Ramos (cell line): ENCODE data around the gene CPXM2.

Source experiments
- in situ Hi-C: fragments of 300-500 bp; cut with MboI; formaldehyde crosslinking; loops from one replicate; pipeline ENCODE4 v1.14.3; 2022; ENCODE audit warnings: low sequenced_read_pairs; ENCODE audit not compliant: unreplicated experiment

Gene CPXM2

DNA sequence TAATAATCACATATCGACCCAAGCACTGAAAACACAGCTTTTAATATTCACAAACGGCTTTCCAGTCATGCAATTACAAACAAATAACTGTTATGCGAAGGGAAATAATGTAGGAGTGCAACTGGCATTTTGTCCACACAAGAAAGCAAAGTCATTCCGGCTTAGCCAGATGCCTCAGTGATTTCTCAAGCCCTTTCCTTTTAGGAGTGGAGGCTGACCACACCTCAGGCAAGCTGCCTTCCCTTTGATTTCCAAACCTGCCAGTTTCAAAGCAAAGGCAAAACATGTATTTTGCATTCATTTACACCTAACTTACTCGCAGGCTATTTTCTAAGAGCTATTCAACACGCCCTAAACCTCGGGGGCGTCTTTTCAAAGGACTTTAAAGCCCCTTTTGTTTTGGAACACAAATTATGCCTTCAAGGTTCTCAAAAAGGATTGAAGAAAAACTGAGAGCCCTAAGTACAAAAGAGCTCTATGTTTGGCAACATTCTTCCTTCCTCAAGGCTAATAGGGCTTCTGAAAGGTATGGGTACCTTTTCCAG, 109.6 kb downstream of the CPXM2 start:
- in situ Hi-C loops: no loop called here

DNA sequence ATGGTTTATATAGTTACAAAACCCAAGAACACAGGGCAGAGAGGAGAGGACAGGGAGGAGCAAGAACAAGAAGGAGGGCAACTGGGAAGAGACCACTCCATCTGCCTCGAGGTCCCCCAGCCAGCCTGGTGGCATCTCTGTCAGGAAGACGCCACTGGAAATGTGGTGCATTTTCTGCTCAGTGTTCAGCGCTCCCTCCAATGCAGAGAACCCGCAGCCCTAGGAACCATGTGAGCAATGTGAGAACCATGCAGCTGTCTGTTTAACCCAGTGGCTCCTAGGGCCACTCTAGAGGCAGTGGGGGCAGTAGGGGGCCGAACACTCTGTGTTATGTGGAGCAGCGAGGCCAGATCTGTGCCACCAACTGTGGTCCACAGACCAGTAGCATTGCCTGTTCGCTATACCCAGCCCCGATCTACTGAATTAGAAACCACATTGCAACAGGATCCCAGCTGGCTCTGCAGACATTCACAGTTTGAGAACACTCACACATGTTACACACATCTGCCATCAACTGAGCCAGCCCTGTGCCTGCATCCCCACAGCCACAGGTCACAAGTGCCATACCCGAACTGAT, 110.2 kb downstream of the CPXM2 start:
- in situ Hi-C loops: no loop called here

DNA sequence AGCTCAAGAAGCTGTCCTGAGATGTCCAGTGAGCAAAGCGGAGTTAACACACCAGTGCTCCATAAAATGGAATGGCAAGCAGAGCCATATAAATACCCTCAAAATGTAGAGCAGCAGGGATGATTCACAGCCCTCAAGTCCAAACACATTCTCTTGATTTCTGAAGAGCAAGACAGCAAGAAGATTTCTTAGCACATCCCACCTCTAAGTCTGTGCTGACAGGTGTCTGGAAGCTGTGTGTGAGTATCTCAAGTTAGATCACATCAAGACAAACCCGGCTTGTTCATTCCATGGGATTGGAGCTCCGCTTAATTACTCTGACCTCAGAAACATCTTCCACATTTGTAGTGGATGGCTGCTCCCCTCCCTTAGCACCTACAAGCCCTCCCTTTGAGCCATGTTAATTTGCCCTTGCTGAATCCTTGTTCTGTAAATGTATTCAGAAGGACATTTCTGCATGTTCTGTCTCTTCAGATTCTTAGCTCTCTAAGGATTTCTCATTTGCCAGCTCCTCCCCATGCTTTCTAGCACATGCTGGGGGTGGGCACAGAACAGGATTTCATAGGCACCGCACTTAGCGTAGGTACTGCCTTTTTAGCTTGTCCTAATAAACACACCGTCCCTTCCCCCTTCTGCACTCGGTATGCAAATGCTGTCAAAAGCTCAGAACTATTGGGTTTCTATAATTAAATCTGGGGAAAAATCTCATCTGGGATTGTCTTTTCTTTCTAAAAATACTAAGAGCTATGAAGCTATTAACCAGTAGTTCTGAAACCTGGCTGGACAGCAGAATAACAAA, 112.7 kb downstream of the CPXM2 start:
- in situ Hi-C loops: no loop called here

DNA sequence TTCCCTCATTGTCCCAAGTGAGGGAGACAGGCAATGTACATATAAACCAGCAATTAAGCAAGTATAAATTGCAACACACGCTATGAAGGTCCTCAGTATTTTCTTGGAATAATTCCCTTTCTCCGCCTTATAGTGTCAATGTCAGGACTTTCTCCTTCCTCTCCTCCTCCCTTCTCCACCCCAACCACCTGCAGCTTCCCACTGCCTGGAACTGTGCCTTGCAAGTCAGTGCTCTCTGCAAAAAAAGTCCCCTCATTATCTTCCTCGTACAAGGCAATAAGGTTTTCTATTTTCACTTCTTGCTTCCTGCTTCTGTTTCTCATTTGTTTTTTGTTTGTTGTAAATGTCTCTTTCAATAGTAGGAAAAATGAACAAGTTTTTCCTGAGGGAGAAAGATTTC, 113.7 kb downstream of the CPXM2 start:
- in situ Hi-C loops: no loop called here

DNA sequence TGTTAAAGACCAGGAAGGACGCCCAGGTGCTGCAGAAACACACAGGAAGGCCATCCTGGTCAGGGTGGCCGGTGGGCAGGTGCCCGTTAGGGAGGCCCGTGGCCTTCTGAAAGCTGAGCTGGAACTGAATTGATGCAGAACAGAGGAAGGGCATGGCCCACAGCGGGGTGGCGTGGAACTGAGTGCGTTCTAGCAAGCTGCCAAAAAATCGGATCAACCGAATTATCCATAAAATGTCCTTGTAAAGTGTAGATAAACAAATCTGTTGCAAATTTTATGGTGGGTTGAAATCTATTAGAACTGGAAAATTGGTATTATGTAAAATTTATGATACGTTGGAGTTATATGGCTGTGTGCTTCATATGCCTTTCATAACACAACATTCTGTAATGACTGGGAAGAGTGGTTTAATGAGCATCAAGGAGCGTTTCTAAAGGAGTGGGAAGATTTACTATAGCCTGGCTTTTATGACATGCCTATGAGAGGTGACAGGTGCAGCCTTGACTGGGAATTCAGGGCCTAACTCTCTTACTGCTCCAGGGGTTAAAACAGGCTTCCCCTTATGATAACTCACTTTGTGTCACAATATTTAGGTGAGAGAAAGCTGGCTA, 117.4 kb downstream of the CPXM2 start:
- in situ Hi-C loops: no loop called here

DNA sequence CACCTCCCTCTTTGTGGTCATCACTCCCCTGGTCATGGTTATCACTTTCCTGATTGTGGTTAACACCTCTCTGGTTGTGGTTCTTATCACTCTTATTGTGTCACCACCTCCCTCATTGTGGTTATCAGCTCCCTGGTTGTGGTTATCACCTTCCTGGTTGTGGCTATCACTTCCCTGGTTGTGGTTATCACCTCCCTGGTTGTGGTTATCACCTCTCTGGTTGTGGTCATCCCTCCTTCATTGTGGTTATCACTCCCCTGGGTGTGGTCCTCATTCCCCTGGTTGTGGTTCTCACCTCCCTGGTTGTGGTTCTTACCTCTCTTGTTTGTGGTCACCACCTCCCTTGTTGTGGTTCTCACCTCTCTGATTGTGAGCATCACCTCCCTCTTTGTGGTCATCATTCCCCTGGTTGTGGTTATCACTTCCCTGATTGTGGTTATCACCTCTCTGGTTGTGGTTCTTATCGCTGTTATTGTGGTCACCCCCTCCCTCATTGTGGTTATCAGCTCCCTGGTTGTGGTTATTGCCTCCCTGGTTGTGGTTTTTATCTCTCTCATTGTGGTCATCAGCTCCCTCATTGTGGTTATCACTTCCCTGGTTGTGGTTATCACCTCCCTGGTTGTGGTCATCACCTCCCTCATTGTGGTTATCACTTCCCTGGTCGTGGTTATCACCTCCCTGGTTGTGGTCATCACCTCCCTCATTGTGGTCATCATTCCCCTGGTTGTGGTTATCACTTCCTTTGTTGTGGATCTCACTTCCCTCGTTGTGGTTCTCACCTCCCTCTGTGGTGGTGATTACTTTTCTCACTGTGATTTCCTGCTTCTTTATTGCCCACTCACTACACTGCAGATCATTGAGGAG, 118.7 kb downstream of the CPXM2 start:
- in situ Hi-C loops: no loop called here

DNA sequence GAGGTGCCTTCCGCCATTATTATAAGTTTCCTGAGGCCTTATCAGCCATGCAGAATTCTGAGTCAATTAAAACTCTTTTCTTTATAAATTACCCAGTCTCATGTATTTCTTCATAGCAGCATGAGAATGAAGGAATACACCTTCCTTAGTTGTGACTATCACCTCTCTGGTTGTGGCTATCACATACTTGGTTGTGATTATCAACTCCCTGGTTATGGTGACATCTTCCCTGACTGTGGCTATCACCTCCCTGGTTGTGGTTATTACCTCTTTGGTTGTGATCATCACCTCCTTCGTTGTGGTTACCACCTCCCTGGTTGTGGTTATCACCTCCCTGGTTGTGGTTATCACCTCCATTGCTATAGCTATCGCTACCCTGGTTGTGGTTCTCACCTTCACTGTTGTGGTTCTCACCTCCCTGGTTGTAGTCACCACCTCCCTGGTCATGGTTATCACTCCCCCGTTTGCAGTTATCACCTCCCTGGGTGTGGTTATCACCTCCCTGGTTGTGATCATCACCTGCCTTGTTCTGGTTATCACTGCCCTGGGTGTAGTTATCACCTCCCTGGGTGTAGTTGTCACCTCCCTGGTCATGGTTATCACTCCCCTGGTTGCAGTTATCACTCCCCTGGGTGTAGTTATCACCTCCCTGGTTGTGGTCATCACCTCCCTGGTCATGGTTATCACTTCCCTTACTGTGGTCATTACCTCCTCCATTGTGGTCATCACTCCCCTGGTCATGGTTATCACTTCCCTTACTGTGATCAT, 119.5 kb downstream of the CPXM2 start:
- in situ Hi-C loops: no loop called here

DNA sequence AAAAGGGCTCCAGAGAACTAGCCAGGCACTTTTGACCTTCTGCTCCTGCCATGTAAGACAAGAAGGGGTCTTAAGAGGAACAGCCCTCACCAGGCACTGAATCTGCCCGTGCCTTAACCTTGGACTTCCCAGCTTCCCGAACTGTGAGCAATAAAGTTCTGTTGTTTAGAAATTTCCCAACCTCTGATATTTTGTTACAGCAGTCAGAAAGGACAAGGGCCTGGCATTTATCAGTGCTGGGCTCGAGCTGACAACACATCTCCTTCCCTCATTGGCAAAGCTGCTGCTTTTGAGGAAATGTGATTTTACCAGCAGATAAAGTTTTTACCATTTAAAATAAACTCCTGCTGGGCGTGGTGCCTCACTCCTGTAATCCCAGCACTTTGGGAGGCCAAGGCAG, 122.0 kb downstream of the CPXM2 start:
- in situ Hi-C loops: no loop called here

DNA sequence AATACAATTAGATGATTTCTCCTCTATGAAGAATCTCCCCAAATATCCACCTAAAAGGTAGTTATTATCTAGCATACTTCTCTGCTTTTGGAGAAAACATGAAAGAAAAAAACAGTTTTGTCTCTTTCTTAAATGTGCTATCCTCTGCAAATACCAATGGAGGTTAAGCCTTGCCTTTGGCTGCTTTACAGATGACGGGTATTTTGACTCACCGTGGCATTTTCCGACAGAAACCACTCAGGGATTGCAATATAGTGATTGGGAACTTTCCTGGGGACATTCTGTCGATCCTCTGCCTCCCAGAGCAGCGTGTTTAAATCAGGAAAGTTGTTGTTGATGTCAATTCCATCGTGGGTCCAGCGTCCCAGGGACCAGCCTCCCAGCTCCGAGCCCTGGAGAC, 124.8 kb downstream of the CPXM2 start:
- in situ Hi-C loops: no loop called here

DNA sequence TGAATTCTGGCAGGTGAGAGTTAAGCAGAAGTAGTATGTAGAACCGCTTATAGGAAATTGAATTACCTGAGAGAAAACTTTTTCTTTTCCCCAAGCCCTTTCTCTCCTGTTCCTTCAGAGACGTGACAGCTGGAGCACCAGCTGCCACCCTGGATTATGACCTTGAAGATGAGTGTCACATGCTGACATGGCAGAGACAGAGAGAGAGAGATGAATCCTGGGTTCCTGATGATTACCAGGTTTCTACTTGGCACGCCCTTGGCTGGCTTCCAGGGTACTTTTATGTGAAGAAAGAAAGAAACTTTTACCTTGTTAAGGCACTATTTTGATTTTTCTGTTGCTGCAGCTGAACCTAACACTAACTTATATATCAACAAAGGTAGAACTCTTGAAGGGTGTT, 125.6 kb downstream of the CPXM2 start:
- in situ Hi-C loops: no loop called here

DNA sequence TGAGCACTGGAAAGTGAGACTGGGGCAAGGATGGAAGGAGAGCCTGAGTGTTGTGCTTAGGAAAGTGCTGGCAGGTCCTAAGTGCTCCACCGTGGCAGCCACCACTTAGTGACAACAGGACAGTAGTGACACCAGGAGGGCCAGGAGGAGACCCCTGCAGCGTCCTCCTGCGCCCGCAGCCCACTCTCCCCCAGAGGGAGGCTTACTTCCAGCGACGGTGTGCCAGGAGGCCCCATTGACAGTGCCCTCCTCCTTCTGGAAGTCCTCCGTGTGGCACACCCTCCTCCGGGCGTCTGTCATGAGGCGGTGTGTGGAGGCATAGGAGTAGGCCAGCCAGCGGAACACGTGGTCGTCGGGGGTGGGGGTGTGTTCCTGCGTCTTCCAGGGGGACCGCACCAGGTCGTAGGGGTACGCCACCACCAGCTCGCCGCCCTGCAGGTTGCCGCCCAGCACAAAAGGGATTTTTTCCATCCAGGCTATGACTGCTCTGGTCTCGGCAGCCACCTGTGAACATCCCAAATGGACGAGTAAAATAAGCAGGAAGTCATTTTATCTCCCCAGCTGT, 129.9 kb downstream of the CPXM2 start:
- in situ Hi-C loops: no loop called here

DNA sequence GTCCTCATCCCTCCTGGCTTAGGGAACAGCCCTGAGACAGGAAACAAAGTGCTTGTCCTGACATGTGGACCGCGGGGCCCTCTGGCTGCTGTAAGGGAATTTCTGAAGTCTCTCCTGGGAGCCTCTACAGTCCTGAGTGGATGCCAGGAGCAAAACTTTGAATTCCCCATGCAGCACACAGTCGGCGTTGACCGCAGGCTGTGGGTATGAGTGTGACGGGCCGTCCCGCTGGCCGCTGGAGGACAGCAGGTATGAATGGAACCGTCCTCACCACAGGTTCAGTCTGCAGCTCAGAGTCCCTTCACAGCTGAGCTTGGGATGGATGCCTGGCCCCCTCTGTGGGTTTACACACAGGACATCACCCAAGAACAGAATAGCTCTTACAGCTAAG, 130.6 kb downstream of the CPXM2 start:
- in situ Hi-C loops: no loop called here

DNA sequence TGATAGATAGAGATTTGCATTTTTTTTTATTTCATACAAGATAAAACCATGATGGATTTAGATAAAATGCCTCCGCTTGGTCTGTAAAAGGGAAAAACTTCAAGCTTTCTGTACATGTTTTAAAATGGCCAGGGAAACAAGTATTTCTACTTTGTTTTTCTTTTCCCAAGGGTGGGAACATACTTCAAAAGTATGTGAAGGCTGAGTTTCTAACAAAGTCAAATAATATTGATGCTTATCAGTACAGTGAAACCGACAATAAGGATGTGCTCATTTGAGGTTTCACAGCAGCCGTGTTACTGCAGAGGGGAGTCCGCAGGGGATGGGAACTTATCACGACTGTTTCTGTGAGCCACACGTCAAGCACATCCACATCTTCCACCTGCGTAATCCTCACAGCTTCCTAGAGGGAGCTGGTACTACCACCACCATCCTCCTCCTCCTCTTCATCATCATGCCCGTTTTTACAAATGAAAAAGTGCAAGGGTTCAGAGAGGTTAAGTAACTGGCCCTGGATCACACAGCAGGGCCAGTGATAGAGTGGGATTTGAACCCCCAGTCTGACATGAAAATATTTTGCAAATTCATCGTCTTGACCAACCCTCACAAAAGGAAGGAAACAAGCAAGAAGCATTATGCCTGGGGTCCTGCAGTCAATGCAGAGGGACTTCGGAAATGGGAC, 131.1 kb downstream of the CPXM2 start:
- in situ Hi-C loops: no loop called here

DNA sequence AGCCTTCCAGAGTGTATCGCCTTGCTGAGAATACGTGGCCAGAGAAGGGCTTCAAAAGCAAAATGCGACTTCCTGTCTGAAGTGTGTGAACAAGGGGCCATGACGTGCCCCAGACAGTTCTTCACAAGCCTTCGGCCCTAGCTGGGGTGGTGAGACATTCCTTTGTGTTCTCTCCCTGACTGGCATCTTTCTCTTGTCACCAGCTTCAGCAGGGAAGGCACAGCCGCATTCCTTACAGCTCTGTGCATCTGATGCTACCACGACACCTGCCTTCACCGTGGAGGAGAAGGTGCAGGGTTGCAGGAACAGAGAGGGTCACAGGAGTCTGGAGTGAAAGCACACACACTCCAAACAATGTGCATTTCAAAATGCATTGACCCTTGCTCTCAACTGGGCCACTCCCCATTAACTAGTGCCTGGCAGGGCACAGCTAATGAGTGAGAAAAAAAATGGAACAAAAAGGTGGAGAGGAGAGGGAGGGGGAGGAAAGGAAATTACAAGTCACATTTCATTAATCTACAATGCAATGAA, 132.0 kb downstream of the CPXM2 start:
- in situ Hi-C loops: no loop called here

DNA sequence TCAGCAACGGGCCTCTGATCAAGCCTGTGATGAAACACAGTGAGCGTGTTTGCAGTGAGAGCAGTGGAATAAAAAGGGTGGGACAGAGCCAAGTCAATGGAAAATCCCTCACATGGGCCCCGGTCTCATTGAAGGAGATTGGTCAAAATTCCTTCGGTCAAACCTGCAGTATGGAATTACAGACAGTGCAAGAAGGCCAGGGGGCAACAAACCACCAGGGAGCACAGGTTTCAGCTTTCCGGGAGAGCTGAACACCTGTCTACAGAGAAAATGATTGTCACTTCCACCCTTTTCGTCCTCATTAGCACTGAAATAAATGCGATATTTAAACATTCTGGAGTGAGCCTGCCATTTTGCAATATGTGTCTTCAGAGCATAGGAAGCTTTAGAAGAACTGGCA, 132.6 kb downstream of the CPXM2 start:
- in situ Hi-C loops: no loop called here

DNA sequence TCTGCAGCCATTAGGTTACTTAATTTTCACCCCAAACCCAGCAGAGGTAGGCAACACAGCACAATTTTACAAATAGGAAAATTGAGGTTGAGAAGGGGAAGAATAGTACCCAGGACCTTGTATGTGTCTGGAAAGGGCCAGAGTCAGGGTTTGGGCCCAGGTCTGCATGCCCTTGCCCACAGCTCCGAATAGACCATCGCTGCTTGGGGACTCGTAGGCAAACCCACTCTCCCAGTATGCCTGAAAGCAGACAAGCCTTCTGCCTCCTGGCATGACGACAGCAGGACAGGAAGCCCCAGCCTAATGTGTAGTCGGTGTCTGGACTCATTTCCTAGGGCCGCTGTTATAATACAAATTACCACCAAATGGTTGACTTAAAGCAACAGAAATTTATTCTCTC, 133.8 kb downstream of the CPXM2 start:
- in situ Hi-C loops: no loop called here

DNA sequence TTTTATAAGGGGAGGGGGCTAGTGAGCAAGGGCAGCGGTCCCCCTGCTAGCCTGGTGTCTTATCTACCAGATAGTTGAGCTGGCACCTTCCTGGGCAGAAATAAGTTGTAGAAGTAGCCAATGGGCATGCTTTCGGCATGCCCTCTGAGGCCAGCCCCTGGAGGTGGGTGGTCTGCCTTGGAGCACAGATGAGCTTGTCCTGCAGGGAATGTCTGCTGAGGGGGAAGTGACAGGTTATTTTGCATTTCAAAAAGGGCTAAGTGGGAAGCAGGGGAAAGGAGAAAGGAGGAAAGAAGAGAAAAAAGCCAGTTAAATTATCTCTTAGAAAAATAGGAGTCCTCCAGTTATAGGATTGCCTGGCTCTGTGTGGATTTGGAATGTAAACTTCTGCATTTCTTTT, 136.5 kb downstream of the CPXM2 start:
- in situ Hi-C loops: no loop called here

DNA sequence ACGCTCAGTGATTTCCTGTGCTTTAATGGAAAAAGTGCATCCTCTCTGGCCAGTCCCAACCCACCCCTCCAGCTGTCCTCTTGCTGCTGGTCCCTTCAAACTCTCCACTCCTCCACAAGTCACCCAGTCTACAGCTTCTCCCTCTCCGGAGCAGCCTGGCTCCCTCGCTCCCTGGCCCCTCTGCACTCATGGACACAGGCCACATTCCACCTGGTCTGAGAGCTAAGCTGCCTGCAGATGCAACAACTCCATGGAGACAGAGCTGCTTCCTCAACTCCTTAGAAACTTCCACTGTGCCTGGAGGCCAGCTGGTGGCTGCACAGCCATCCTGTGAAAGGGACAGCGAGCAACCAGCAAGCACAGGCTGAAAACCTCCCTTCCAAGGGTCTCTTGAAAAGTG, 137.5 kb downstream of the CPXM2 start:
- in situ Hi-C loops: no loop called here
